ENCODE measurements around the gene NOG. TPM values are rescaled to one million over a fixed set of nuclear protein-coding genes. Genes with fewer than 3 reads are reported as not detected.

The NOG gene
- total and polyA plus RNA-seq, 10 of the 15 experiments (the other 5 are each of a cell fraction or from before 2014, with no cell fraction given) = 0.10 TPM; not detected in 9

DNA sequence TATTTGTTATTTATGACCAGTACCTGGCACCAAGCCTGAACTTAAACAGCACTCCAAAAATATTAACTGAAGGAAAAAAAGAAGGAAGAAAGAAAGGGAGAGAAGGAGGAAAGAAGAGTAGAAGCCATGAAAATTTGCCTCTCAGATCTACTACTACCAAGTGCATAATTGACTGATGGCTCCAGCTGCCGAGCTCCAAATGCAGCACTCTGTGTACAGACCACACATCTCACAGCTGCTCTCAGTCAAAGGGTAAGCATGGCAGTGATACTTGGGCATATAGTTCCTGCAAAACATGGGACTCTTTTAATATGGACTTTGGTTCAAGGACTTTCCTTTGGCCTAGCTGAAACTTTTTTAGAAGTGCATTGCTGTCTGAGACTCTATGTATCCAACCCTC is 44.0 kb upstream of the NOG start:
- intact Hi-C loops (cut with micrococcal nuclease; ENCODE audit: unreplicated experiment) = no loop called here
- Histone ChIP-seq H3K36me3 (ENCODE audit: control insufficient read depth in 2 of 2, insufficient read depth in 2 of 2, low read length in 1 of 2) (no peaks in the 10 kb centered on the region), H3K27ac (ENCODE audit: control insufficient read depth, insufficient read depth) (no peak overlapping the region), H3K4me1 (ENCODE audit: control insufficient read depth, insufficient read depth, low read length) (no peaks in the 10 kb centered on the region), H3K79me2 (ENCODE audit: control insufficient read depth, insufficient read depth, low read length) (no peaks in the 10 kb centered on the region), H2AFZ (ENCODE audit: control insufficient read depth, low read depth, low read length) (no peak overlapping the region), H3K4me3 (no peak overlapping the region), H3K4me2 (ENCODE audit: control insufficient read depth, insufficient read depth) (no peak overlapping the region), H3K9me3 (replicated peaks; ENCODE audit: control insufficient read depth, insufficient read depth, low read length) (peaks cover 3% of the 10 kb centered on the region; the same call in 1 of the 3 replicates), H3K27me3 (replicated peaks in 1 of 2; ENCODE audit: control insufficient read depth in 2 of 2, insufficient read depth in 2 of 2, low read length in 1 of 2) (no peaks in the 10 kb centered on the region; a peak in 1 of 4 replicates), H4K20me1 (ENCODE audit: control insufficient read depth, insufficient read depth) (no peaks in the 10 kb centered on the region), H3K9ac (ENCODE audit: control insufficient read depth, insufficient read depth, low read length) (no peak overlapping the region)
- TF ChIP-seq, protein P1, sequence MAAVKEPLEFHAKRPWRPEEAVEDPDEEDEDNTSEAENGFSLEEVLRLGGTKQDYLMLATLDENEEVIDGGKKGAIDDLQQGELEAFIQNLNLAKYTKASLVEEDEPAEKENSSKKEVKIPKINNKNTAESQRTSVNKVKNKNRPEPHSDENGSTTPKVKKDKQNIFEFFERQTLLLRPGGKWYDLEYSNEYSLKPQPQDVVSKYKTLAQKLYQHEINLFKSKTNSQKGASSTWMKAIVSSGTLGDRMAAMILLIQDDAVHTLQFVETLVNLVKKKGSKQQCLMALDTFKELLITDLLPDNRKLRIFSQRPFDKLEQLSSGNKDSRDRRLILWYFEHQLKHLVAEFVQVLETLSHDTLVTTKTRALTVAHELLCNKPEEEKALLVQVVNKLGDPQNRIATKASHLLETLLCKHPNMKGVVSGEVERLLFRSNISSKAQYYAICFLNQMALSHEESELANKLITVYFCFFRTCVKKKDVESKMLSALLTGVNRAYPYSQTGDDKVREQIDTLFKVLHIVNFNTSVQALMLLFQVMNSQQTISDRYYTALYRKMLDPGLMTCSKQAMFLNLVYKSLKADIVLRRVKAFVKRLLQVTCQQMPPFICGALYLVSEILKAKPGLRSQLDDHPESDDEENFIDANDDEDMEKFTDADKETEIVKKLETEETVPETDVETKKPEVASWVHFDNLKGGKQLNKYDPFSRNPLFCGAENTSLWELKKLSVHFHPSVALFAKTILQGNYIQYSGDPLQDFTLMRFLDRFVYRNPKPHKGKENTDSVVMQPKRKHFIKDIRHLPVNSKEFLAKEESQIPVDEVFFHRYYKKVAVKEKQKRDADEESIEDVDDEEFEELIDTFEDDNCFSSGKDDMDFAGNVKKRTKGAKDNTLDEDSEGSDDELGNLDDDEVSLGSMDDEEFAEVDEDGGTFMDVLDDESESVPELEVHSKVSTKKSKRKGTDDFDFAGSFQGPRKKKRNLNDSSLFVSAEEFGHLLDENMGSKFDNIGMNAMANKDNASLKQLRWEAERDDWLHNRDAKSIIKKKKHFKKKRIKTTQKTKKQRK (IDR thresholded peaks at IDR 0.05; ENCODE audit: low read depth, low read length) = no peak
- no peak for TF ChIP-seq TCF3 (IDR thresholded peaks at IDR 0.05; ENCODE audit: borderline replicate concordance, insufficient read depth, low read depth, low read length)
- TF ChIP-seq SPI1 (IDR thresholded peaks at IDR 0.05; ENCODE audit: borderline replicate concordance, insufficient read depth, low read depth, low read length) = no peak
- TF ChIP-seq POLR2AphosphoS2 (IDR thresholded peaks at IDR 0.05; ENCODE audit: low read depth, low read length) = no peak
- TF ChIP-seq, protein P2, sequence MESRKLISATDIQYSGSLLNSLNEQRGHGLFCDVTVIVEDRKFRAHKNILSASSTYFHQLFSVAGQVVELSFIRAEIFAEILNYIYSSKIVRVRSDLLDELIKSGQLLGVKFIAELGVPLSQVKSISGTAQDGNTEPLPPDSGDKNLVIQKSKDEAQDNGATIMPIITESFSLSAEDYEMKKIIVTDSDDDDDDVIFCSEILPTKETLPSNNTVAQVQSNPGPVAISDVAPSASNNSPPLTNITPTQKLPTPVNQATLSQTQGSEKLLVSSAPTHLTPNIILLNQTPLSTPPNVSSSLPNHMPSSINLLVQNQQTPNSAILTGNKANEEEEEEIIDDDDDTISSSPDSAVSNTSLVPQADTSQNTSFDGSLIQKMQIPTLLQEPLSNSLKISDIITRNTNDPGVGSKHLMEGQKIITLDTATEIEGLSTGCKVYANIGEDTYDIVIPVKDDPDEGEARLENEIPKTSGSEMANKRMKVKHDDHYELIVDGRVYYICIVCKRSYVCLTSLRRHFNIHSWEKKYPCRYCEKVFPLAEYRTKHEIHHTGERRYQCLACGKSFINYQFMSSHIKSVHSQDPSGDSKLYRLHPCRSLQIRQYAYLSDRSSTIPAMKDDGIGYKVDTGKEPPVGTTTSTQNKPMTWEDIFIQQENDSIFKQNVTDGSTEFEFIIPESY (IDR thresholded peaks at IDR 0.05) = no peak
- DNase-seq (ENCODE audit: low read depth, low spot score) (no peak), ATAC-seq (no peak), FAIRE-seq (no peak)
- 0% methylated on average over 1 of the region's 1 CpG for WGBS (ENCODE audit: insufficient coverage, insufficient replicate concordance, low lambda C conversion rate, missing lambda C conversion rate)
- BruUV-seq (replicated peaks) = no TSS peak
- POLR2A ChIA-PET = interaction anchor here (0.6 kb wide), 1 partner anchor 13 kb away, joined by 3 read pairs; no protein-coding TSS in a partner anchor
- SMC1A ChIA-PET (ENCODE audit: uncharacterized antibody, unreplicated experiment) = no interaction called here
- CTCF ChIA-PET = no interaction called here
- in situ Hi-C loops (cut with MboI) = no loop called here
- RAD21 ChIA-PET (ENCODE audit: unreplicated experiment) = no interaction called here
